Cerebellar cortex (tissue), 1 donor: Measurements from ENCODE around the gene CDH23.
A peak's percentile ranks its signal among the peaks of the same experiment; 100 is the strongest.

Experiments used
- DNase-seq: peaks from one replicate; pipeline ENCODE4 v3.0.0-alpha.2; 2015; ENCODE audit warnings: low spot score

Gene CDH23

DNA sequence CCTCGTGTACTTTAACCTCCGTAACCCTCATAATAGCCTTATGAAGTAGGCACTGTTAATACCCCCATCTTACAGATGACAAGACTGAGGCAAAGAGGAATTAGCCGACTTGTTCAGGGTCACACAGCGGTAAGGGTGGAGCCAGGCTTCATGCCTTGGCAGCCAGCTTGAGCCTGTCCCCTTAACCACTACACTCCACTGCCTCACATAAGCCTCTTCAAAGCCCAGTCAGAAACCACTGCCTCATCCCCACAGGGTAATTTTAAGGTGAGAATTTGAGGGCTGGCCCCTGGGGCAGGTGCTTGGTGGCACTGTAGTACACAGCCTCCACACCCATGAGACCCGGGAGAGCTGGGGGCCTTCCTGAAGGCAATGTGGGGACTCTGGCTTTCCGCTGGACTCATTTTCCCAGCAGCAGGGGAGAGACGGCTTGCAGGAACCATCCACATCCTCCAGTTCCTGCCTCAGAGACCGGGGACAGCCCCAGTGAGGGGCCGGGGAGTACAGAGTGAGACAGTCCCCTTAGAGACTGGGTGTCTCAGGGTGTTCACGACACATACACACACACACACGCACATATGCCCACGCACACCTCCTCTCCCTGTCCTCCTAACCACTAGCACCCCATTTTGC lies 330.5 kb downstream of the CDH23 start:
- no peak for DNase-seq

DNA sequence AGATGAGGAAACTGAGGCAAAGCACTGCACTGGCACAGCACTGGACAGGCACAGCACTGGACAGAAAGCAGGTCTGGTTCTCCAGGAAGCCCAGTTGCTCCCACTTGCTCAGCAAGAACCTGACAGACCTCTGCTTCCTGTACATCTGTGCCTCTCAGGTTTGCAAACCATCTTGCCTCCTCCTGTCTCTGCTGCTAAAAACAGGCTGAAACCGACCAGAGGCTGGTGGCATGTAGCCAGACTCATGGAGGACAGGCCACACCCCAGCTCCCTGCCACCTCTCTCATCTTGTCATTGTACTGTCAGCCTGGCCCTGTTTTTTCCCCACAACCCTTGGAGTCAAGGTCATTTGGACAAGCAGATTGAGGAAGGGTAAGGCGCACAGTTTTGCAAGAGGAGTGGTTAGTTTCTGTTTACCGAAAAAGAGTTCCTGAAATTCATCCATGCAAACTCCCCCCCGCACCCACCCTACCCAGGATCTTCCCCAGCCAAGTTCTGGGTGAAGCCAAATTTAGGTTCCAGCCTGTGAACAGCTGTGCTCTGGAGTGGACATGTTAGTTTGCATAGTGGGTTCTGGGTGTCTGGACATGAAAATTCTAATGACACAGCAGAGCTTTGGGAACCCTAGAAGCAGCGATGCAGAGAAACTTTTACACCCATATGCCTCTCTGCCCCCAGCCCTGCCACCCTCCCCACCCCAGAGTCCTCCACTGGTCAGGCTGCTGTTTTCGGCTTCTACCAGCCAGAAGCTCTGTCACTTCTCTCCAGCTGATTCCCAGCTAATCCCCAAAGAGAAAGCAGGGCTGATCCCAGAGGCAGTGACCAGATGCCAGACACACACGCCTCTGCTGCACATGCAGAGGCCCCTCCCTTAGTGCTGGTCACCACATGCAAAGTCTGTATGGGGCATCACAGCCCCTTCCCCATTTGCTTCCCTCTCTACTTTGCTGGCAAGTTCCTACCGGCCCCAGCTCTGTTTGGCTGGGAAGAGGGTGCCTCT lies 331.3 kb downstream of the CDH23 start:
- no peak for DNase-seq

DNA sequence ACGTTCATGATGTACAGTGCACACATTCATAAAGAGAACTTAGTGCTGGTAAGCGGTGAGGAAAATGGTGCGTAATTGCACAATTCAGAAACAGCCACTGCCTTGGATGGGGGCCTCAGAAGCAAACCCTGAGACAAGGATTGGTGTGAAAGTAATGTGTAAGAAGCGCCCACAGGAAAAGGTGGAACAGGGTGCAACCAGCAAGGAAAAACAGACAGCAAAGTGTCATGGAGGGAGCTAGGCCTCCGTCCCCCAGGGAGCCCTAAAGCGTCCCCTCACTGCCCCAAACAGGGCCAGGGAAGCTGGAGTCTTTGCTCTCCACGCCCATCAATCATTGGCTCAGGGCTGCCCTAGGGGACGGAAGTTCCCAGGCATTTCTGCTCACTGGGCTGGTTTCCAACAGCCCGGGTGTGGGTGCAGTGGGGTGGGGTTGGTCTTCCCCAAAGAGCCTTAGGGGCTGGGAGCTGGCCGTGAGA lies 332.5 kb downstream of the CDH23 start:
- DNase-seq: no peak

DNA sequence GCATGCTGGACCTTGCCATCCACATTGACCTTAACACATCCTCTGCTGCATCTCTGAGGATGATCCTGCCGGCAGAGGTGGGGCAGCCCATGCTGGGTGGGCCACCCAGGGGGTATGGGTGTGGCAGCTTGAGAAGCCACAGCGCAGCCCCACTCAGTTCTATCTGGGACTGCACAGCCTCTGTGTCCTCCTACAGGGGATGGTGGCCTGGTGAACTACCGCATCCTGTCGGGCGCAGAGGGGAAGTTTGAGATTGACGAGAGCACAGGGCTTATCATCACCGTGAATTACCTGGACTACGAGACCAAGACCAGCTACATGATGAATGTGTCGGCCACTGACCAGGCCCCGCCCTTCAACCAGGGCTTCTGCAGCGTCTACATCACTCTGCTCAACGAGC lies 335.1 kb downstream of the CDH23 start:
- DNase-seq: no peak

DNA sequence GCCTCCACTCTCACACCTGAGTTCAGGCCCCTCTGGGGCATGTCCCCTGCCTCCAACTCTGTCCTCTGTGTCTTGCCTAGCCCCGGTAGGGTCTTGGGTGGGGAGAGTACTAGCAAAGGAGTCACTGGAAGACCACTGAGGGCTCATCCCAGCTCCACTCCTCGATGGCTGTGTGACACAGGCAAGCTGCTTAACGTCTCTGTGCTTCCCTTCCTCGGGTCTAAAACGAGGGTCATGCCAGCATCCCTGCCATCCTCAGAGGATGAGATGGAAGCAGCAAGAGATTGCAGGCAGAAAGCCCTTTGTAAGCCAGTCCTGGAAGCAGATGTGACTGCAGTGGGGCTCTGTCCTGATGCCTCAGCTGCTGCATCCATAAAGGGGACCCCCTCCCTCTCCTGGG lies 338.1 kb downstream of the CDH23 start:
- no peak for DNase-seq

DNA sequence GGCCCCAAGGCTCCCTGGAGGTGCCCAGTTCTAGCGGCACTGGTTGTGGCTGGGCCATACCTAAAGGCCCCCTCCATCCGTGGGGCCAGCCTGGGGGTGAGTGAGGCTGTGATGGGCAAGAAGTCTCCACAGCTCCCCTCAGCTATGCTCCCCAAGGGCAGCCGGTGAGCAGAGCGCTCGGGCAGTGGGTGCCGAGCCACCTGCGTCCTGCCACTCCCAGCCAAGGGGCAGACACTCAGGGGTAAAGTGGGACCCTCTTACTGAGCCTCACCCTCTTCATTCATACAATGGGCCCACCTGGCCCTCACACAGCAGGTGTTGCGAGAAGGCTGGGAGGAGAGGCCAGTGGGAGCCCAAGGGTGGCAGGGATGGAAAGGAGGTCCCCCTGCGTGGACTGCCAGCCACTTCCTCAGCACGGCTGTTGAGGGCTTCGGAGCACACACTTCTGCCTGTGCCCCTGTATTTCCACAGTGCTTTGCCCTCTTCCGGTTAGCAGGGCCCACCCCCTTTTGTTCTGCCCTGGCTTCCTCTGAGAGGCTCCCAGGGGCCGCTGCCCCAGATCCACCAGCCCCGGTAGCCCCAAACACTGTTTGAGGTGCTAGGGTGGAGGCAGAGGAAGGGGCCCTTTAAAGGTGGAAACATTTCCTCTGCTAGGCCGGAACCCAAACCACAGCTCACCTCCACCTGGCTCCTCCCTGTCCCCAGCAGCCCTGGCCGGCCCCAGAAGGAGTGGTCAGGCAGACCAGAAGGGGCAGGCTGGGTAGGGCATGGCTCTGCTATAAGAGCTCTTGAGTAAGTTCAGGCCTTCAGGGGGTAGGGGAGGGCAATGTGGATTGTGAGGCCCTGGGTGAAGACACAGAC lies 339.2 kb downstream of the CDH23 start:
- DNase-seq: no peak

DNA sequence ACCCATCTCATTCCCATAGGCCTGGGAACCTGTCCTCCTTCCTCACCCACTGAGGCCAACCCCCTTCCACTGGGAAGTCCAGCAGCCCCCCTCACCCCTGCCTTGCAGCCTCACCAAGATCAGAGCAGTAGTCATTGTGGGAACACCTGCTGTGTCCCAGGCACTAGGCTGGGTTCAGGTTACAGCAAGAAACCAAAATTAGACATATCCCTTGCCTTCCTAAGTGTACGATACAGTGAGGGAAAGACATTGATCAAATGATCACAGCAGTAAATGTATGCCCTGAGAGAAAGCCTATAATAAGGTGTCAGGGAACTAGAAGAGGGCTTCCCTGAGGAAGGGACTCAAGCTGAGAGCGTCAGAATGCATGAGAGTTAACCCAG lies 339.8 kb downstream of the CDH23 start:
- DNase-seq: no peak

DNA sequence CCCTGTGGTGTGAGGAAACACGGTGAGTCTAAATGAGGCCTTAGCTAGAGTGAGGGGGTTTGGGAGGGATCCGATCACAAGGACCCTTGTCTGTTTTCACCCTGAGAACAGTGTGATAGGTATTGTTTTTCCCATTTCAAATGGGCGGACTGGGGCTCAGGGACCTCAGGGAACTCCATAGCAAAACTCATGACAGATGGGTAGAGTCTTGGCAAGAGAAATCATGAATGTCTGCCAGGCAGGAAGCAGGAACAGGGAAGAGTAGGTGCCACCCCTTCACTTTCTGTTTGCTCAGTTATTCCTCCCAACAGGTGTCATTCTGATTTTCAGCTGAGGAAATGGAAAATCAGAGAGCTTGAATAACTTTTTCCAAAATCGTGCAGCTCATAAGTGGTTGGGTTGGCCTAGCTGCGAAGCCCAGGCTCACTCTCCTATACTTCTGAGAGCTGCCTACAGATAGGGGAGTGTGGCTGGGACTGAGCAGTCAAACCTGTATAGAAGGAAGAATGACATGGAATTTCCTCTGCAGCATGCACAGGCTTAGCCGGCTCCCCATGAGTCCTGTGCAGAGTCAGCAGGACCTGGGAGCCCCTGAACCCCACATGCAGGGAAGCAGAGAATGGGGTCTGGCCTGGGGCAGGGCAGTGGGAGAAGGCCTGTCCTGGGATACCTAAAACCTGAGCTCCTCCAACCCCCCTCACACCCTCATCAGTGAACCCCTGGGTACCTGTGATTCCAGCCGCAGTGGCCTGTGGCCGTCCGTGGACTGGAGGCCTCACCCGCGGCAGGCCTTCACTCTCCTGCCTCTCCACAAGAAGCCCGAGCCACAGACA lies 340.5 kb downstream of the CDH23 start:
- peak; percentile 91 for DNase-seq

DNA sequence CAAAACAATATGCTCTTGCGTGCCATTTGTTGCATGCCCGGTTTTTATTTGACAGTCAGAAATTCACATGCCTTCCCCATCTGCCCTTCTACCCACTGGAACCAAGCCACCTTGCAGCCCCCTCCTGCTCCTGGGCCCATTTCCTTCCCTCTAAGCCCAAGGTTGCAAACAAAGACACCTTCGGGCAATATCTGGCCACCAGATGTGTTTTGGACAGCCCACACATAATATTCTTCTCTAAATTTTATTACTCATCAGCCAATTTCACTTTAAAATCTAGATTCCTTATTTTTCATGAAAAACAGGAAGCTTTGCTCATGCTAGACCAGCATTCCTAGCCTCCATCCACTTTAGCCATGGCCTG lies 341.1 kb downstream of the CDH23 start:
- DNase-seq: no peak

DNA sequence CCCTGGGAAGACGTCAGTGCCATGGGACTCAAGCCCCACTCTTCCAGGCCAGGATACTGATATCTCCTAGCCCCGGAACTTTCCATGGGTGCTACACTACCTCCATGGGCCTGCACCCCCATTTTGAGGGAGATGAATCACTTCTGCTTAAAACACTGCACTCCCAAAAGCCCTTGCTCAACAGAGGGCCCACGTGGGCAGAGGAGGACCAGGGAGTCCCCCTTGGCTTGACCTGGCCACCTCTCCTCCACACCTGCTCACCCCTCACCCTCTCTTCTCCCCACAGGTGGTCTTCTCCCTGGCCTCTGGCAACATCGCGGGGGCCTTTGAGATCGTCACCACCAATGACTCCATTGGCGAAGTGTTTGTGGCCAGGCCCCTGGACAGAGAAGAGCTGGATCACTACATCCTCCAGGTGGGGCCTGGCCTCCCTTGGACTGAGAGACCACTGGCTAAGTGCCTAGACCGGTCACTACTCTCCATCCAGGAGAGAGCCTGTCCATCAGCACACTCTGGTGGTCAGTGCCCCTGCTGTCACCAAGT lies 342.7 kb downstream of the CDH23 start:
- no peak for DNase-seq

DNA sequence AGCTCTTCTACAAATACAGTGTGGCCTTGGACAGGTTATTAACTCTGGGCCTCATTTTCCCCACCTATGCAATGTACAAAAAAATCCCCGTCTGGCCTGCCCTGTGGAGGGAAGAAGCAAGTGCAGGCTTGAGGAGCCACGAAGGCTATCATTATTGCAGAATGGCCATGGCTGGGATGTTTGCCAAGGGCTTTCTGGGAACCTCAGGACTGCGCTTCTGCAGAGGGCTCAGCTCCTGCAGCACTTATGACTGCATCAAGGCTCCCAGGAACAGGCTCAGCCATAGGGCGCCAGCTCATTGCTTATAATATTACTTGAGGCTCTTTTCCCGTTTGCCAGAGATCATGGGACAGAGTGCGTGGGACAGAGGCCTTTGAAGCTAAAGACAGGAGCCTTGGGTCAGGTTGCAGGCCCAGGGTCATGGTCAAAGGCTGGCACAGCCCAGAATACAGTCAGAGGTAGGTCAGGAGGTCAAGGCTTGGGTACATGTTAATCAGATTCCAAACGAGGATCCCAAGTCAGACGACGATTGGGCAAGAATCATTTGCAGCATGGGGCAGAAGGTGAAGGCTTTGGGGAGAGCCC lies 343.4 kb downstream of the CDH23 start:
- DNase-seq: peak; percentile 15

DNA sequence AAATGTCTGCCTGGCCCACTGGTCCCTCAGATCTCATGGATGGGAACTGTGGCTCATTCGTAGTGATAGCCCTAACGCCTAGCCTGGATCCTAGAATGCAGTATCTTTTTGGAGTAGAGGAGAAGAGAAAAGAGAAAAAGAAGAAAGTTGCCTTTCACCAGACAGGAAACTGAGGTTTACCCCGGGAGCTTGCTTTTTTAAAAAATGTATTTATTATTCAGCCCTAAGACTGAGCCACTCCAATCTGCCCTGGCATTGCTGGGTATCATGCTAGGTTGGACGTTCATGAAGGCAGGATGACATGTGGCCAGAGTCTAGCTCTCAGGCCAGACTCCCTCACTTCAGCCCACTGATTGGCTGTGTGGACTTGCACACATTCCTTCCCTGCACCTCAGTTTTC lies 344.3 kb downstream of the CDH23 start:
- DNase-seq: no peak

DNA sequence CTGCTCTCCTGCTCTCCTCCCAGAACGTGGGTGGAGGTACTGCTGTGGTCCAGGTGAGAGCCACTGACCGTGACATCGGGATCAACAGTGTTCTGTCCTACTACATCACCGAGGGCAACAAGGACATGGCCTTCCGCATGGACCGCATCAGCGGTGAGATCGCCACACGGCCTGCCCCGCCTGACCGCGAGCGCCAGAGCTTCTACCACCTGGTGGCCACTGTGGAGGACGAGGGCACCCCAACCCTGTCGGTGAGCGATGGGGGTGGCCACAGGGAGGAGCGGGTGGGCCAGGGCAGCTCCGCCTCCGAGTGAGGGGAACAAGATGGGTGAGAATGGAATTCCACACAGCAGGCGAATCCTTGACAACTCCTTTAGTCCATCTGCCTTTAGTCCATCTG lies 345.0 kb downstream of the CDH23 start:
- no peak for DNase-seq

DNA sequence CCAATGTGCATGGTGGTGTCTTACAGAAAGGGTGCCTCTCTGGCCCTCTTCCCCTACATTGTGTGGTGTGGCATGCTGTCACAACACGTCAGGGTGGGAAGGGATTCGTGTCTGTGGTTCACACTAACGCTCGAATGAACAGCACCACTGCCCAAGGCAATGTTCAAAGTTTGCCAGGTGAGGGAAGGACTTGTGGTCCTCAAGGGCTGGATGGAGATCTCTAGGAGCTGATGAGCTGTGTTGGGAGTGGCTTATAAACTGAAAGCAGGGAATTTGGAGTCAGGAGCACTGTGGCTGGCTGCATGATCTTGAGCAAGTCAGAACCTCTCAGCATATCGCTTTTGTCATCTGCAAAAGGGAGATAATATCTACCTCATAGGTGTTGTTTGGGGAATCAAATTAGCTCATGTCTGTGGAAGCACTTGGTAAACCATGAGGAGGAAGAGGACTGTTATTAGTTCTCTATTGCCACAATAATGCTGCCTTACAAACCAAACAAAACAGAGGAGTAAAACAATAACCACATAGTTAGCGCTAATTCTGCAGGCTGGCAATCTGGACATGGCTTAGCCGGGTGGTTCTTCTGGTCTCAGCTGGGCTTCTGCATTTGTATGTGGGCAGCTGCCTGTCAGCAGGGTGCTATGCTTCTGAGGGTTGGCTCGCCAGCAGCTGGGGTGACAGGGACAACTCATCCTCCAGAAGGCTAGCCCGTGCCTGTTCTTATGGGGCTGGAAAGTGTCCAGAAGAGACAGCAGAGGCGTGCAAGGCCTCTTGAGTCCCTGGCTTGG lies 345.8 kb downstream of the CDH23 start:
- no peak for DNase-seq

DNA sequence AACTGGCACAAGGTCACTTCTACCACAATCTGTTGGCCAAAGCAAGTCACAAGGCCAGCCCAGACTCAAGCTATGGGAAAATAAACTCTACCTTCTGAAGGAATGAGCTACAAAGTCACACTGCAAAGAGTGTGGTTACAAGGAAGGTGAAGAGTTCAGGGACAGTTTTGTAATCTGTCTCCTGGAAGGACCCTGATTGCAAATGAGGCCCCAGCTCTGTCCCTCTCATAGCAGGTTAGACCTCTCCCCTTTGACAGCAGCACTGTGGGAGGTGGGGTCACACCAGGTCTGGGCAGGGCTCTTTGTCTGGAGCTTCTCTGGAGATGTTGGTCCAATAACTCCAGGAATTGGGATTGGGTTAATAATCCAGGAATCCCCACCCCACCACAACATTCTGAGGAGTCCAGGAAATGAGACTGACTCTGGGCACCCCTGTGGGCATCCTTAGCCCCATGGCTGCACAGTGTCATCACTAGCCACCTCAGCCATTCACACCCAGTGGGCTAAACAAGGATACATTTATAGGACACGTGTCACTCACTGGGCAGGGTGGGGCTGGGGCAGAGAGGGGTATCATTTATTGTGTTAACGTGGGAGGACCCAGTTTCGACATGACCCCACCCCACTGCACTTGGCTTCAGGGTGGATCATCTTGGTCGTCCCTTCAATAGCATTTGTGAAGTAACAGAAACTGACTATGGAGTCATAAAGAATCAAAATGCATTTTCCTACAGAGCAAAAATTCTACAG lies 346.5 kb downstream of the CDH23 start:
- DNase-seq: no peak

DNA sequence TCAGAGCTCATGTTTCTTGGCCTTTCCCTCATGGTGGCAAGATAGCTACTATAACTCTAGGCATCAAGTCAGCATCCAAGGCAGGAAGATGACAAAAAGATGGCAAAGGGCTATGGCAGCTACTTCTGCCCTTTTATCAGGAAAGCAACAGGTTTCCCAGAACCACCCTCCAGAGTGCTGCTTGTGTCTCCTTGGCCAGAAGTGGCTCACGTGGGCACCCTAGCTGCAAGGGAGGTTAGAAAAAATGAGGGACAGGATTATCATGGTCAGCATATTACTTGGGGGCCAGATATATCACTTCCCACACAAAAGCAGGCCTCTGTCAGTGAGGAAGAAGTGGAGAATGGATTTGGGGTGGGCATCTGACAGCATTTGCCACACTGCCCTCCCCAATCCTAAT lies 347.1 kb downstream of the CDH23 start:
- DNase-seq: no peak

DNA sequence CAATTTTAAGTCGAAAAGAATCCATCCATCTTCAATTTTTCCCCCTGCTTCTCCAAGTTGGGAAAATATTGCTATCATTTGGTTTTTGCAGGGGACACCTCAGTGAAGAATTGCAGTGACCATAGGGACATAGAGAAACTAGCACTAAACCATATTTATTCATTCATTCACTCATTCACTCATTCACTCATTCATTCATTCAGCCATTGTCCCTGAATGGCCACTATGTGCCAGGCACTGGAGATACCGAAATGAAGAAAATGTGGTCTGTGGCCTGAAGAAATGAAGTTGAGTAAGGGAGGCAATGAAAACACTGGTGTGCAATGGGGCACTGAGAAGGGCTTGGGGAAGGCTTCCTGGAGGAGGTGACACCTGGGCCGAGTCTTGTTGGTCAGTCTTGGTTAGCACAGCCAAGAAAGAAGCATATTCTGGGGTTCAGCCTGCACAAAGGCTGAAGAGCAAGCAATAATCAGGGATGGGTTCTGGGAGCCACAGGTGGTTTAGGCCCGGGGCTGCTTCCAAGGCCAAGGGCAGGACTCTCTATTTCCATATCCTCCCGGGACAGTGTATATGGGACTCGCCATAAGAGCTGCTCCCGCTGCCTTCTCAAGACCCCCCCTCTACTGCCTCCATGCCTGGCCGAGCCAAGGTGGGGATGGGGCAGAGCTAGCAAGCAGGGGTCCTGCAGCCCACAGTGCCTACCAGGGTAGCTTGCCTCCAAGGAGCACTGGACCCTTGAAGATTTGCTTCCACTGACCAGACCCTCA lies 348.4 kb downstream of the CDH23 start:
- no peak for DNase-seq

DNA sequence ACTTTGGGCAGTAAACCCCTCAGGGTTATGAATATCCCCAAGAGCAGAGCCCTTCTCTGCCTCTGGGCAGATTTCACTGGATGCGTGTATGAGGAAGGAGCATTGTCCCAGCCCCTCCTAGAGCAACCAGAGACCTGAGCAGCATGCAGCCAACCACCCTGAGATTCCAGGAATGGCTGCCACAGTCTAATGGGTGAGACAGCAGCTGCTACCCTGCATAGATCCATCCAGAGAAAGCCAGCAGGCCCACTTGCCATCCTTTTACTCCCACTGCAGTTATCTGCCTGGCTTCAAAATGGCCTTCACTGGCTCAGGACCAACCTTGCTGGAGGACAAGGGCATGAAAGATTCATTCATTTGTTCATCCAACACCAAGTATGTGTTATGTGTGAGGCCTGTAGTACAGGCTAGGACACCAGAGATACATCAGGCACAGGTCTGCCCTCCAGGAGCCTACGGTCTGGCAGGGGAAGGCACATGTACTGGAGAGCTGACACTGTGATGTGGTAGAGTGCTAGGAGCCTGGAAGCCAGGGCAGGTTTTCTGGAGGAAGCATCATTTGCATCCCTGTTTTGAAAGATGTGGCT lies 349.0 kb downstream of the CDH23 start:
- no peak for DNase-seq
